Testis (tissue), 3 donors: Measurements from ENCODE around the gene HAUS8. TPM values are rescaled to one million over a fixed set of nuclear protein-coding genes. Genes with fewer than 3 reads are reported as not detected.

ENCODE experiments used
- DNase-seq: peaks from one replicate; pipeline ENCODE4 v3.0.0-alpha.2; 2019
- H3K27ac ChIP-seq, 2 donors: fragments of 200-600 bp; sonication (generic); one replicate each; pipeline ENCODE4 v1.5.1; 2019
- H3K27me3 ChIP-seq: fragments of 200-600 bp; sonication (generic); one replicate; pipeline ENCODE4 v1.5.1; 2019
- H3K36me3 ChIP-seq: fragments of 200-600 bp; sonication (generic); one replicate; pipeline ENCODE4 v1.5.1; 2017; ENCODE audit warnings: low read depth; ENCODE audit errors: missing control alignments
- H3K4me1 ChIP-seq: fragments of 200-600 bp; sonication (generic); one replicate; pipeline ENCODE4 v1.5.1; 2019
- H3K4me3 ChIP-seq, 2 donors: fragments of 200-600 bp; sonication (generic); one replicate each; pipeline ENCODE4 v1.5.1; 2017 to 2019
- H3K9me3 ChIP-seq: fragments of 200-600 bp; sonication (generic); one replicate; pipeline ENCODE4 v1.5.1; 2017
- CTCF ChIP-seq, 3 experiments: fragments of 450-650 bp in 2 of 3; fragments of 200-600 bp in 1 of 3; sonication (generic) in 1 of 3; IDR thresholded peaks; one replicate each; pipeline ENCODE4 v1.5.1; 2016 to 2019; ENCODE audit warnings: antibody characterized with exemption in 3 of 3, mild to moderate bottlenecking in 2 of 3, moderate library complexity in 1 of 3
- POLR2A ChIP-seq: fragments of 450-650 bp; IDR thresholded peaks from one replicate; pipeline ENCODE4 v1.6.1; 2017; ENCODE audit warnings: antibody characterized with exemption, mild to moderate bottlenecking, moderate library complexity
- WGBS, 2 donors: methylation state at CpG; one replicate each; pipeline ENCODE4 v1.1.5; 2018; 5-methylcytosine and 5-hydroxymethylcytosine counted together
- intact Hi-C: fragments of 100-400 bp; cut with DNase I; formaldehyde crosslinking; loops from one replicate; pipeline ENCODE4 v1.15.1; 2023; ENCODE audit warnings: low total_unique reads
- polyA plus RNA-seq: library from polyadenylated mRNA; stranded (reverse); fragments of 350-450 nt; fragmentation: Illumina TruSeq; extraction: RNeasy Lipid Tissue Mini Kit (QIAGEN cat#74804); gene quantifications from one replicate; pipeline ENCODE4 v1.2.3, GENCODE V29; 2014; ENCODE audit warnings: low read depth, low replicate concordance; ENCODE audit not compliant: insufficient read depth
- total RNA-seq, 2 donors: library from RNA; depleted of rRNA; stranded (reverse); fragments of >200 nt; gene quantifications; one replicate each; pipeline ENCODE4 v1.2.3, GENCODE V29; 2016

The HAUS8 gene
- total and polyA plus RNA-seq, 3 donors from 2014 or later, result 20.0 to 29.7 (median 23.5) TPM

- WGBS, 2 donors, result 11 to 17% methylated on average over 3 to 11 of the region's 11 CpGs
- H3K27me3 ChIP-seq, result no peaks in the 10 kb centered on the region
- intact Hi-C loops, result loop anchor here (10.0 kb wide), 1 partner anchor 60 kb away; no protein-coding TSS in a partner anchor
- no peaks in the 10 kb centered on the region for H3K36me3 ChIP-seq
- H3K4me1 ChIP-seq, result peaks cover 22% of the 10 kb centered on the region
- no peak for TF ChIP-seq POLR2A
- no peak for TF ChIP-seq CTCF (IDR thresholded peaks at IDR 0.05)
- H3K27ac ChIP-seq, result peak overlapping the region; percentile 44 to 83
- no peak for DNase-seq
- peak overlapping the region; percentile 78 to 82 for H3K4me3 ChIP-seq
- H3K9me3 ChIP-seq, result no peaks in the 10 kb centered on the region
Measured at GRCh38 chr19:17074634-17075034, 618 bp downstream of the HAUS8 start.

GRCh38 chr19:17073869-17074633, 1.2 kb downstream of the HAUS8 start:
- no peak for DNase-seq
- no peak for TF ChIP-seq POLR2A
- no peak for TF ChIP-seq CTCF (IDR thresholded peaks at IDR 0.05)
- intact Hi-C loops, result loop anchor here (10.0 kb wide), 1 partner anchor 61 kb away; no protein-coding TSS in a partner anchor
- WGBS, 2 donors, result 35 to 49% methylated on average over 14 to 18 of the region's 18 CpGs
- H3K4me1 ChIP-seq, result peaks cover 19% of the 10 kb centered on the region
- no peaks in the 10 kb centered on the region for H3K27me3 ChIP-seq
- peak overlapping the region in 1 of 2 donors; percentile 83 for H3K27ac ChIP-seq
- H3K4me3 ChIP-seq, result peak overlapping the region in 1 of 2 donors; percentile 82
- H3K9me3 ChIP-seq, result no peaks in the 10 kb centered on the region
- H3K36me3 ChIP-seq, result no peaks in the 10 kb centered on the region

GRCh38 chr19:17070912-17071311, 4.3 kb downstream of the HAUS8 start:
- Histone ChIP-seq H3K36me3 (no peaks in the 10 kb centered on the region), H3K4me3 (no peak overlapping the region), H3K4me1 (peaks cover 12% of the 10 kb centered on the region), H3K27me3 (no peaks in the 10 kb centered on the region), H3K27ac (no peak overlapping the region), H3K9me3 (no peaks in the 10 kb centered on the region)
- intact Hi-C loops, result loop anchor here (10.0 kb wide), 1 partner anchor 64 kb away; no protein-coding TSS in a partner anchor
- WGBS, 2 donors, result 93 to 94% methylated on average over 7 of the region's 7 CpGs
- TF ChIP-seq POLR2A (no peak), CTCF (IDR thresholded peaks at IDR 0.05) (no peak)
- no peak for DNase-seq

GRCh38 chr19:17070421-17070820, 4.8 kb downstream of the HAUS8 start:
- intact Hi-C loops, result loop anchor here (10.0 kb wide), 1 partner anchor 64 kb away; no protein-coding TSS in a partner anchor
- TF ChIP-seq CTCF (IDR thresholded peaks at IDR 0.05) (no peak), POLR2A (no peak)

More at GRCh38 chr19:17070421-17070820, 4.8 kb downstream of the HAUS8 start:
- DNase-seq, result no peak
- Histone ChIP-seq H3K4me3 (no peak overlapping the region), H3K27ac (no peak overlapping the region), H3K4me1 (peaks cover 12% of the 10 kb centered on the region), H3K36me3 (no peaks in the 10 kb centered on the region), H3K9me3 (no peaks in the 10 kb centered on the region), H3K27me3 (no peaks in the 10 kb centered on the region)
- 92 to 95% methylated on average over 12 of the region's 12 CpGs for WGBS, 2 donors
